ENCODE measurements around the gene PTPRN2. TPM values are rescaled to one million over a fixed set of nuclear protein-coding genes. Genes with fewer than 3 reads are reported as not detected.

Gene PTPRN2
- total RNA-seq, 2 donors from 2014 or later = 0.72 to 0.79 TPM

DNA sequence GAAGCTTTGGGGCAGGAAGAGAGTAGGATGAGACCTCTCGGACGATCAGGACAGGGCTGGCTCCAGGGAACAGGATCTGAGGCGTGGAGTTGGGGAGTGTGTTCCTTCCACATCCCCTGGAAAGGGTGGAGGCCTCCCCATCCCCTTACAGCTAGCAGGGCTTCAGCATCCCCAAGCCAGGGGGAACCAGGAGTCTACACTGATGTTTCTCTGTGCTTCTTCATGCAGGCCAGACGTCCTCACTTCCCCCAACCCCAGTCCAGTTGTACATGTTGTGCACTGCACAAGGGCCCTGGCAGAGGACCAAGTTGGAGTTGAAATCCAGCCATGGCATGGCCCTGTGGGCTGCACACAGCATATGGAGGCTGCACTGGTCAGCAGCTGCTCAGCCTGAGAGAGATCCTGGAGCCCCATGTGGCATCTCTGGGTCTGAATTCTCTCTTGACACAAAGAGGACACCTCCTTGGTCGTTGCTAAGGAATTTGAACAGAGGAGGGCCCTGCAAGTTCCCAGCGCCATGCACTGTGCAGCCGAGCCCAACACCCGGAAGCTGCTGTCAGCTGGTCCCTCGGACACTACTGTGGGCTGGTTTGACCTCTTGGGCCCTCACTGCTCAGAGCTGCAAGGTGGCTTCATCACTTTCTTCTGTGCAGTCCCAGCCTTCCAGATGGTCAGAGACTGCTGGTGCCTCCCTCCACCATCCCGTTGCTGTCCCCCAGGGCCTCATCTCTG, 1069.7 kb downstream of the PTPRN2 start:
- peaks cover 6% of the 10 kb centered on the region for H3K27me3 Mint-ChIP-seq (ENCODE audit: low read depth)

DNA sequence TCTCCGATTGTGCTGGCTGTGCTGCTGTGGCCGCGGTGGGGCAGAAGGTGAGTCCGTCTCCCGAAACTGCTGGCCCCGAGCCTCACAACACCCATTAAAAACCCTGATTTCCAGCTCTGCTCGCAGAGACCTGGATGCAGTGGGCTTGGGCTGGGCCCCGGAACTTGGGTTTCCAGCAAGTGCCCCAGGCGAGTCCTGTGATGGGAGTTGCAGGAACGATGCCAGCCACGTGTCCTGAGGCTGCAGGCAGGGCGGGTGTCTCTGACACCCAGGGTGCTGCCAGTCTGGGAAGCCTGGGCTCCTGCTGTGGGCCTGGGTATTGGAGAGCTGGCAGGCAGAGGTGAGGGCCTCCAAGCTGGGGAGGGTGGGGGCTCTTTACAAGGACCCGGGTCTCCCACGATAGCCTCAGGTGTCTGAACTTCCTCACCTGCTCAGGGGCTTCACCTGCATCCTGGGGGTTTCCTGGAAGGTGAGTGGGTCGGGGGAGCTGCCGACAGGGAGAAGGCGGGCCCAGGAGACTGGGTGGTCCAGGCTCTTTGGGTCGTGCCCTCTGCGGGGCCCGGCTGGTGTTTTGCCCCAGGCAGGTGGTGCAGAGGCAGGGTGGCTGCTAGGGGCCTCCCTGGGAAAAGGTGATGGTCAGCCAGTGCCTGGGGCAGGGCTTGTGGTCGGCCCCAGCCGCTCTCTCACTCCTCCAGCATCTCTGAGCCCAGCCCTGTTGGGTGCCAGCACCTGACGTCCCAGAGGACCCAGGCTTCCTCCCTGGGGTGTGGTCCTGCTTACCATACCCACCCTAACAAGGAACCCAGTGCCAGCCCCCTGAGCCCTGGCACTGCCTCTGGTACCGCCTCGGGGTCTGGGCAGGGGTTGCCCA, 1070.5 kb downstream of the PTPRN2 start:
- Mint-ChIP-seq H3K4me3 (no peak overlapping the region), H3K4me1 (ENCODE audit: low read depth) (no peaks in the 10 kb centered on the region), H3K9me3 (no peaks in the 10 kb centered on the region), H3K27me3 (ENCODE audit: low read depth) (peaks cover 6% of the 10 kb centered on the region), H3K27ac (no peak overlapping the region), H3K36me3 (ENCODE audit: insufficient read depth in 2 of 2) (no peaks in the 10 kb centered on the region)
- DNase-seq = no peak
- no peak for ATAC-seq (replicated peaks in 1 of 2)

More for the DNA sequence above, 1069.7 kb downstream of the PTPRN2 start:
- H3K9me3 Mint-ChIP-seq = no peaks in the 10 kb centered on the region
- no peak for DNase-seq
- no peaks in the 10 kb centered on the region for H3K36me3 Mint-ChIP-seq (ENCODE audit: insufficient read depth in 2 of 2)
- no peaks in the 10 kb centered on the region for H3K4me1 Mint-ChIP-seq (ENCODE audit: low read depth)
- no peak overlapping the region for H3K27ac Mint-ChIP-seq
- H3K4me3 Mint-ChIP-seq = no peak overlapping the region
- no peak for ATAC-seq (replicated peaks in 1 of 2)

DNA sequence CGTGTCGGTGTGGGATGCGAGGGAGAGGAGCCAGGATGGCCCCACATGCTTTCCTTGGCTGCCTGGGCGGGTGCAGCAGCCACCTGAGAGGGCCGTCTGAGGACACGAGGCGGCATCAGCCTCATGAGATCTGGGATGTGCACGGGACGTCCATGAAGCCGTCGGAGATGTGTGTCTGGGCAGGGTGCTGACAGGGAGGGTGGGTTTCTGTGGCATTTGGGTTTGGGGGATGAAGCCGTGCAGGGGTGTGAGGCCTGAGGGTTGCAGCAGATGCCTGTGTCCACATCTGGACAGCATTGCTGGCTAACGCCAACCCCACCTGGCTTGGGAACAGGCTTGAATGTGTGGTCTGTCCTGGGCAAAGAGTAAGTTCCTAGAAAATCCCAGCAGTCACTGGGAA, 1071.3 kb downstream of the PTPRN2 start:
- H3K4me3 Mint-ChIP-seq = no peak overlapping the region
- no peaks in the 10 kb centered on the region for H3K4me1 Mint-ChIP-seq (ENCODE audit: low read depth)
- H3K36me3 Mint-ChIP-seq (ENCODE audit: insufficient read depth in 2 of 2) = no peaks in the 10 kb centered on the region
- H3K27ac Mint-ChIP-seq = no peak overlapping the region
- H3K27me3 Mint-ChIP-seq (ENCODE audit: low read depth) = peaks cover 6% of the 10 kb centered on the region
- DNase-seq = no peak
- no peaks in the 10 kb centered on the region for H3K9me3 Mint-ChIP-seq
- no peak for ATAC-seq (replicated peaks in 1 of 2)

DNA sequence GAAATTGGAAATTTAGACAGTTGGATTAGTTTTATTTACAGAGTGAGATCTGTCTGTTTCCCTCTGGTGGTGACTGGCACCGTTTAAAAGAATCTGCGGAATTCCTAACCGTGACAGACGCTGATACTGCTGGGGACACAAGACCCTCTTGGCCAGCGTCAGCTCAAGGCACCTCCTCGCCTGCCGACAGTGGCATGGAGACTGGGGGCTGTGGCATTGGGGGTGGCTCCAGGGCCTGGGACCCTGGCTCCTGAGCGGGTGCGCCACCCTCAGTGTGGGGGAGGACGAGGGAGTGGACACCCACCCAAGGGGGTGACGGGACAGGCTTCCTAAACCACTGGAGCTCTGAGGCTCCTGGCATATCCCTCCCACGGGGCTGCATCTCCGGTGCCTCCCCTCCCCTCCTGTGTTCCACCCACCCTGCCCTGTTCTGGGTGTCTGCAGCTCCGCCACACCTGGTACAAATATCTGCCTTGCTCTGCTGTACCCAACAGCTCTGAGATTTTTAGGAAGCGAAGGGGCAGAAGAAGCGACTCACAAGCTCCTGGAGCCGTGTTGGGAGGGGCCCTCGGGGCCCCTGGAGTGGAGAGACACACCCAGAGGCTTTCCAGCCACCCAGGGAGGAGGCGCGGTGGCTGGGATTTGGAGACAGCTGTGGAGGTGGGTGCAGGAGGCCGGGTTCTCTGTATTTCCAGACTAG, 1072.1 kb downstream of the PTPRN2 start:
- H3K4me1 Mint-ChIP-seq (ENCODE audit: low read depth) = no peaks in the 10 kb centered on the region
- peaks cover 7% of the 10 kb centered on the region for H3K27me3 Mint-ChIP-seq (ENCODE audit: low read depth)
- H3K4me3 Mint-ChIP-seq = no peak overlapping the region
- H3K9me3 Mint-ChIP-seq = no peaks in the 10 kb centered on the region
- H3K36me3 Mint-ChIP-seq (ENCODE audit: insufficient read depth in 2 of 2) = no peaks in the 10 kb centered on the region
- DNase-seq (no peak), ATAC-seq (replicated peaks in 1 of 2) (no peak)
- no peak overlapping the region for H3K27ac Mint-ChIP-seq

DNA sequence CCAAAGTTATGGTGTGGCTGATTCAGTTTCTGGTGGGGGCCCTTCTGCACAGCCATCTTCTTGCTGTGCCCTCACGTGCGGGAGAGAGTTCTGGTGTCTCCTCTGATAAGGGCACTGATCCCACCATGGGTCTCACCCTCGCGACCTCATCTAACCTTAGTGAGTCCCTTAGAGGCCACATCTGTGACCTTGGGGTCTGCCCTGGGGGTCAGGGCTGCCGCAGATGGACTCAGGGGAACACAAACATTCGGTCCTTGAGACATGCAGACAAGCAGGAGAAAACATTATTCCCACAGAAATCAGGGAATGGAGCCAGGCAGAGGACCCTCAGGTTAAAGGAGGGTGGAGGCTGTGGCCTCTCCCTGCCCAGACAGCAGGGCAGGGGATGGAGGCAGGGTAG, 1072.9 kb downstream of the PTPRN2 start:
- Mint-ChIP-seq H3K4me1 (ENCODE audit: low read depth) (no peaks in the 10 kb centered on the region), H3K36me3 (ENCODE audit: insufficient read depth in 2 of 2) (no peaks in the 10 kb centered on the region), H3K4me3 (no peak overlapping the region), H3K27me3 (ENCODE audit: low read depth) (peaks cover 14% of the 10 kb centered on the region), H3K27ac (no peak overlapping the region), H3K9me3 (peaks cover 0 to 2% of the 10 kb centered on the region in 2 donors)
- no peak for ATAC-seq (replicated peaks in 1 of 2)
- no peak for DNase-seq

DNA sequence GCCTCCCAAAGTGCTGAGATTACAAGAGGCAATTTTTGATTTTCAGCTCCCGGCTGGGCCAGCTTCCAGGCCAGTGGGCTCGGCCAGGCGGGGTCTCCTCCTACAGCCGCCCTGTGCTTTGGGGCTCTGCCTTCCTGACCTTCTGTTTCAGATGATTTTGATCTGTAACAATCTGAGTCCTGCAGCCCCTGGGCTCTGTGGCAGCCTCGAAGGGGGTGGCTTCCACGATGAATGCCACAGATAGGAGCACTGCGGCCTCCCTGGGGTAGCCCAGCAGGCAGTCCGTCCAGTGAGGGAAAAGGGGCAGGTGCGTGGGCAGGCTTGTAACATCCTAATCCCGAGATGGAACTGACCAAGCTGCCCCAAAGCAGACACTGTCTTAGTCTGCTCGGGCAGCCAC, 1073.3 kb downstream of the PTPRN2 start:
- Mint-ChIP-seq H3K4me1 (ENCODE audit: low read depth) (no peaks in the 10 kb centered on the region), H3K4me3 (no peak overlapping the region), H3K36me3 (ENCODE audit: insufficient read depth in 2 of 2) (no peaks in the 10 kb centered on the region), H3K9me3 (peaks cover 0 to 4% of the 10 kb centered on the region in 2 donors), H3K27ac (no peak overlapping the region), H3K27me3 (ENCODE audit: low read depth) (peaks cover 19% of the 10 kb centered on the region)
- ATAC-seq (replicated peaks in 1 of 2) (no peak), DNase-seq (no peak)

DNA sequence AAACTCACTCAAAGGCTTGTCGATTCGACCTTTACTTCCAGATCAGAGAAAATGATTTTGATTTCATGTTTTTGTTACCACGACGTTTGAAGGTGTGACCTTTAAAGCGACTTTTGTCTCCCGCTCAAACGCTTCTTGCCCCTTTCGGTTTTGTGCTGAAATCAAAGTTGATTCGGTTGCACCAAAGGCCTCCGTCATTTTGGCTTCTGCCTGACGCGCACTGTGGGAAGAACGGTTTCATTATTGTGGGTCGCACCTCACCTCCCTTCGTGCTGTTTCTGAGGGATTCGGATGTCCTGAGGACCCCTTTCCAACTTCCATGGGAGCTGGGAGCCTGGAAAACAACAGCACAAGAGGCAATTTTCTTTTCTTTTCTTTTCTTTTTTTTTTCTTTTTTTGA, 1073.9 kb downstream of the PTPRN2 start:
- no peak for DNase-seq
- peak overlapping the region in 1 of 2 donors; percentile 17 for H3K4me3 Mint-ChIP-seq
- no peak for ATAC-seq (replicated peaks in 1 of 2)
- H3K9me3 Mint-ChIP-seq = peaks cover 0 to 4% of the 10 kb centered on the region in 2 donors
- no peaks in the 10 kb centered on the region for H3K36me3 Mint-ChIP-seq (ENCODE audit: insufficient read depth in 2 of 2)
- H3K27ac Mint-ChIP-seq = no peak overlapping the region
- H3K27me3 Mint-ChIP-seq (ENCODE audit: low read depth) = peaks cover 19% of the 10 kb centered on the region
- H3K4me1 Mint-ChIP-seq (ENCODE audit: low read depth) = no peaks in the 10 kb centered on the region

DNA sequence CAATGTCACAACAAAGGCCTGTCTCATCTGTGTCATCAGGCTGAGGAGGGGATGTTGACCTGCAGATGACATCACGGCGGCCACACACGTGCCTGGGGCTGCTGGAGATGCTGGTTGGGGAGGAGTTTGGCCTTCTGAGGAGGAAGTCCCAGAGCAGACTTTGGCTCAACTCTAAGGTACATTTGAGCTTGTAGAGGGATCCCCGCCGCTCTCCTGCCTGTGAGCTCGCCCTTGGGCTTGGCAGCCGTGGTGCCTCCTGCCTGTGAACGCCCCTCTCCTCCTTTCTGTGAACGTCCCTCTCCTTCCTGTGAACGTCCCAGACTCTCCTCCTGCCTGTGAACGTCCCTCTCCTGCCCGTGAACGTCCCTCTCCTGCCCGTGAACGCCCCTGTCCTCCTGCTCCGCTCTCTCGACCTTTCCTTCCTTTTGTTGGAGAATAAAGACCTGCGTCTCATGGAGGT, 1074.4 kb downstream of the PTPRN2 start:
- Mint-ChIP-seq H3K27ac (no peak overlapping the region), H3K4me3 (peak overlapping the region in 1 of 2 donors; percentile 17)
- ATAC-seq (replicated peaks in 1 of 2) = no peak

DNA sequence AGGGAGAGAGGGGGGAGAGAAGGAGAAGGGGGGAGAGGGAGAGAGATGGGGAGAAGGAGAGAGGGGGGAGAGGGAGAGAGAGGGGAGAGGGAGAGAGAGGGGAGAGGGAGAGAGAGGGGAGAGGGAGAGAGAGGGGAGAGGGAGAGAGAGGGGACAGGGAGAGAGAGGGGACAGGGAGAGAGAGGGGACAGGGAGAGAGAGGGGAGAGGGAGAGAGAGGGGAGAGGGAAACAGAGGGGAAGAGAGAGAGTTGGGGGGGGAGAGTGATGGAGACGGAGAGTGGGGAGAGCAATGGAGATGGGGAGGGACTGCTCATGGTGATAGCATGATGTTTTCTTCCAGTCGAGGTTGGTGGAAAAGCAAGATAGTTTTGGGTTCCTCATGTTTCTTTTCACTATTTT, 1078.4 kb downstream of the PTPRN2 start:
- no peak for ATAC-seq (replicated peaks in 1 of 2)
- DNase-seq = no peak
- H3K4me3 Mint-ChIP-seq = no peak overlapping the region
- H3K27me3 Mint-ChIP-seq (ENCODE audit: low read depth) = peaks cover 22% of the 10 kb centered on the region
- H3K36me3 Mint-ChIP-seq (ENCODE audit: insufficient read depth in 2 of 2) = peaks cover 10 to 11% of the 10 kb centered on the region in 2 donors
- H3K4me1 Mint-ChIP-seq (ENCODE audit: low read depth) = no peaks in the 10 kb centered on the region
- H3K27ac Mint-ChIP-seq = no peak overlapping the region
- peaks cover 9 to 11% of the 10 kb centered on the region in 2 donors for H3K9me3 Mint-ChIP-seq

More for the DNA sequence above, 1074.4 kb downstream of the PTPRN2 start:
- H3K36me3 Mint-ChIP-seq (ENCODE audit: insufficient read depth in 2 of 2) = no peaks in the 10 kb centered on the region
- no peak for DNase-seq
- H3K9me3 Mint-ChIP-seq = peaks cover 0 to 4% of the 10 kb centered on the region in 2 donors
- H3K27me3 Mint-ChIP-seq (ENCODE audit: low read depth) = peaks cover 20% of the 10 kb centered on the region
- H3K4me1 Mint-ChIP-seq (ENCODE audit: low read depth) = no peaks in the 10 kb centered on the region

DNA sequence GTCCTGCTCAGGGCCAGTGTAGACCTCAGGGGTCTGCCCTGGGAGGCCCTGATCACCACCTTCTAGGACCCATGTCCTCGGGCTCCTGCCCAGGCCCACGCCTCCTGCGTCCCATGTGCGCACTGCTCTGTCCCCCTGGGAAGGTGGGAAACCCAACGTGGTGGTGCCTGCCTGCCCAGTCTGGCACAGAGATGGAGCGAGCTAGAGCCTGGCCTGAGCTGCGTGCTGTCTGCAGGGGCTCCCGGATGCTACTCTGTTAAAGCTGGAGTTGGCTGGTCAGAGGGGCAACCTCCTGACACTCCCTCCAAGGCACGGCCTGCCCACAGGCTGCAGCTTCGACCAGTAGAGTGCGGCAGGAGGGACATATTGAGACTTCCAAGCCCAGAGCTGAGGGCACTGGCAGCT, 1079.1 kb downstream of the PTPRN2 start:
- H3K27me3 Mint-ChIP-seq (ENCODE audit: low read depth) = peaks cover 22% of the 10 kb centered on the region
- H3K4me1 Mint-ChIP-seq (ENCODE audit: low read depth) = peaks cover 5% of the 10 kb centered on the region
- H3K4me3 Mint-ChIP-seq = no peak overlapping the region
- peaks cover 10 to 11% of the 10 kb centered on the region in 2 donors for H3K36me3 Mint-ChIP-seq (ENCODE audit: insufficient read depth in 2 of 2)
- H3K27ac Mint-ChIP-seq = no peak overlapping the region
- no peak for ATAC-seq (replicated peaks in 1 of 2)
- no peak for DNase-seq
- H3K9me3 Mint-ChIP-seq = peaks cover 9 to 11% of the 10 kb centered on the region in 2 donors

DNA sequence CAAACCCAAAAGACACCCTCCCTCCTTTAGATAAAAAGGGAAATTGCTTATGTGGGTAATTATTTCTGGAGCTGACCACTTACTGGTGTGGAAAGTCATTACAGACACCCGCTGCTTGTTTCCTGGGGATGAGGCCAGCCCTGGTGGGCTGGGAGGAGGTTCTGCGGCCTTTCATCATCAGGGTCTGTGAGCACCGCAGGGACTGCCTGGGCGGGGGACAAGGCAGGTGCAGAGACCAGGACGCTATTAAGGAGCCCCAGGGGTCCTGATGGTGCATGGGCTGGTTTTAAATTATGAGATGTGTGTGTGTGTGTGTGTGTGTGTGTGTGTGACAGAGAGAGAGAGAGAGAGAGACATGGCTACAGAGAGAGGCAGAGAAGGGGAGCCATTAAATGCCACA, 1079.6 kb downstream of the PTPRN2 start:
- ATAC-seq (replicated peaks in 1 of 2) = no peak
- H3K4me3 Mint-ChIP-seq = no peak overlapping the region

DNA sequence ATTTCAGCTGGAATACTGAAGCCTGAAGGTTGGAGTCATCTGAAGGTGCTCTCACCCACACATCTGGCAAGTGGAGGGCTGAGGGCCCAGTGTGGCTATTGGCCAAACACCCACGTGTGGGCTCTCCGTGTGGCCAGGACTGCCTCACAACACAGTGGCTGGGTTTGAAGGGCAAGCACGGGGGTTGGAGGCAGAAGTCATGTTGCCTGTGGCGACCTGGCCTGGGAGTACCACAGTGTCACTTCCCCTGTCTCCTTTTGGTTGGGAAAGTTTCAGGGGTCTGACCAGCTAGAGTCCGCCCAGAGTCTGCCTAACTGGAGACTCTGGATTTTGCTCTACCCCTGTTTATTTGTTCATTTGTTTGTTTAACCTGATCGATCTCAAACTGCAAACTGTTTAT, 1081.4 kb downstream of the PTPRN2 start:
- no peak for DNase-seq
- H3K4me1 Mint-ChIP-seq (ENCODE audit: low read depth) = peaks cover 26% of the 10 kb centered on the region
- peaks cover 9 to 11% of the 10 kb centered on the region in 2 donors for H3K9me3 Mint-ChIP-seq

More for the DNA sequence above, 1079.6 kb downstream of the PTPRN2 start:
- H3K4me1 Mint-ChIP-seq (ENCODE audit: low read depth) = peaks cover 10% of the 10 kb centered on the region
- H3K27ac Mint-ChIP-seq = no peak overlapping the region
- peaks cover 9 to 11% of the 10 kb centered on the region in 2 donors for H3K9me3 Mint-ChIP-seq
- no peak for DNase-seq
- H3K27me3 Mint-ChIP-seq (ENCODE audit: low read depth) = peaks cover 22% of the 10 kb centered on the region
- H3K36me3 Mint-ChIP-seq (ENCODE audit: insufficient read depth in 2 of 2) = peaks cover 10 to 11% of the 10 kb centered on the region in 2 donors

DNA sequence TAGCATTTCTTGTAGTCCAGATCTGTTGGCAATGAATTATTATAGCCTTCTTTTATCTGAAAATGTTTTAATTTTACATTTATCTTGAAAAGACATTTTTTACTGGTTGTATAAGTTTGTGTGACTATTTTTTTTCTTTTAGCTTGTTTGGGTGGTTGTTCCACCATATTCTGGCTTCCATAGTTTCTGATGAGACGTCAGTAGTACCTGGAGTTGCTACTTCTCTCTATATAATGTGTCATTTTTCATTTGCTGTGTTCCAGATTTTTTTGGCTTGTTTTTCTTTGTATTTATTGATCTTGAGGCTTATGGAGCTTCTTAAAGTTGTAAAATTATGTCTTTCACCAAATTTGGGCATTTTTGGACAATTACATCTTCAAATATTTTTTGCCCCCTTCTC, 1082.0 kb downstream of the PTPRN2 start:
- no peak overlapping the region for H3K4me3 Mint-ChIP-seq
- peak overlapping the region; percentile 24 for H3K27ac Mint-ChIP-seq
- peaks cover 26% of the 10 kb centered on the region for H3K4me1 Mint-ChIP-seq (ENCODE audit: low read depth)
- H3K27me3 Mint-ChIP-seq (ENCODE audit: low read depth) = peaks cover 22% of the 10 kb centered on the region
- DNase-seq = no peak
- H3K36me3 Mint-ChIP-seq (ENCODE audit: insufficient read depth in 2 of 2) = peaks cover 10 to 11% of the 10 kb centered on the region in 2 donors
- peaks cover 9 to 11% of the 10 kb centered on the region in 2 donors for H3K9me3 Mint-ChIP-seq
- ATAC-seq (replicated peaks in 1 of 2) = no peak

More for the DNA sequence above, 1081.4 kb downstream of the PTPRN2 start:
- H3K36me3 Mint-ChIP-seq (ENCODE audit: insufficient read depth in 2 of 2) = peaks cover 10 to 11% of the 10 kb centered on the region in 2 donors
- ATAC-seq (replicated peaks in 1 of 2) = no peak
- H3K27me3 Mint-ChIP-seq (ENCODE audit: low read depth) = peaks cover 22% of the 10 kb centered on the region
- H3K4me3 Mint-ChIP-seq = no peak overlapping the region
- H3K27ac Mint-ChIP-seq = no peak overlapping the region
